HG03196 (cell line): ENCODE data around the gene DYRK1A.

ENCODE experiments used
- ATAC-seq: cut with Tn5 transposase; IDR thresholded peaks from one replicate; pipeline ENCODE4 v1.9.1; 2021; ENCODE audit not compliant: unreplicated experiment

DYRK1A gene

GRCh38 chr21:37365517-37366481 lies 774 bp upstream of the DYRK1A start:
- ATAC-seq, result peak; percentile 28

- no peak for ATAC-seq
Measured at GRCh38 chr21:37367336-37367702, 746 bp downstream of the DYRK1A start.

- no peak for ATAC-seq
Measured at GRCh38 chr21:37367703-37368540, 1.3 kb downstream of the DYRK1A start.

GRCh38 chr21:37368541-37369279 lies 2.1 kb downstream of the DYRK1A start:
- ATAC-seq, result no peak

- no peak for ATAC-seq
Measured at GRCh38 chr21:37369307-37369854, 2.8 kb downstream of the DYRK1A start.

- ATAC-seq, result no peak
Measured at GRCh38 chr21:37370152-37371040, 3.8 kb downstream of the DYRK1A start.

GRCh38 chr21:37371041-37371397 lies 4.4 kb downstream of the DYRK1A start:
- ATAC-seq, result no peak

- no peak for ATAC-seq
Measured at GRCh38 chr21:37372127-37372731, 5.7 kb downstream of the DYRK1A start.

- no peak for ATAC-seq
Measured at GRCh38 chr21:37372951-37373350, 6.4 kb downstream of the DYRK1A start.

- ATAC-seq, result no peak
Measured at GRCh38 chr21:37373539-37373938, 7.0 kb downstream of the DYRK1A start.

- ATAC-seq, result no peak
Measured at GRCh38 chr21:37374027-37374426, 7.5 kb downstream of the DYRK1A start.

GRCh38 chr21:37375866-37376574 lies 9.4 kb downstream of the DYRK1A start:
- ATAC-seq, result no peak

- no peak for ATAC-seq
Measured at GRCh38 chr21:37378700-37379139, 12.1 kb downstream of the DYRK1A start.

GRCh38 chr21:37380349-37381323 lies 14.1 kb downstream of the DYRK1A start:
- no peak for ATAC-seq

- no peak for ATAC-seq
Measured at GRCh38 chr21:37381883-37382585, 15.5 kb downstream of the DYRK1A start.

- no peak for ATAC-seq
Measured at GRCh38 chr21:37383086-37383485, 16.5 kb downstream of the DYRK1A start.

- no peak for ATAC-seq
Measured at GRCh38 chr21:37383784-37384311, 17.3 kb downstream of the DYRK1A start.
